ENCODE measurements around the gene SPAG17.

- TF ChIP-seq, protein P1, sequence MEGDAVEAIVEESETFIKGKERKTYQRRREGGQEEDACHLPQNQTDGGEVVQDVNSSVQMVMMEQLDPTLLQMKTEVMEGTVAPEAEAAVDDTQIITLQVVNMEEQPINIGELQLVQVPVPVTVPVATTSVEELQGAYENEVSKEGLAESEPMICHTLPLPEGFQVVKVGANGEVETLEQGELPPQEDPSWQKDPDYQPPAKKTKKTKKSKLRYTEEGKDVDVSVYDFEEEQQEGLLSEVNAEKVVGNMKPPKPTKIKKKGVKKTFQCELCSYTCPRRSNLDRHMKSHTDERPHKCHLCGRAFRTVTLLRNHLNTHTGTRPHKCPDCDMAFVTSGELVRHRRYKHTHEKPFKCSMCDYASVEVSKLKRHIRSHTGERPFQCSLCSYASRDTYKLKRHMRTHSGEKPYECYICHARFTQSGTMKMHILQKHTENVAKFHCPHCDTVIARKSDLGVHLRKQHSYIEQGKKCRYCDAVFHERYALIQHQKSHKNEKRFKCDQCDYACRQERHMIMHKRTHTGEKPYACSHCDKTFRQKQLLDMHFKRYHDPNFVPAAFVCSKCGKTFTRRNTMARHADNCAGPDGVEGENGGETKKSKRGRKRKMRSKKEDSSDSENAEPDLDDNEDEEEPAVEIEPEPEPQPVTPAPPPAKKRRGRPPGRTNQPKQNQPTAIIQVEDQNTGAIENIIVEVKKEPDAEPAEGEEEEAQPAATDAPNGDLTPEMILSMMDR (IDR thresholded peaks at IDR 0.05): no peak
- TF ChIP-seq POLR2A (IDR thresholded peaks at IDR 0.05): no peak
- no peak for TF ChIP-seq EP300 (IDR thresholded peaks at IDR 0.05)
Measured at GRCh38 chr1:117970252-117970651, 214.8 kb downstream of the SPAG17 start.

All from suprapubic skin (tissue), 3 donors.